ENCODE measurements around the gene PNMA8B. TPM values are rescaled to one million over a fixed set of nuclear protein-coding genes. Genes with fewer than 3 reads are reported as not detected.

Gene PNMA8B, protein sequence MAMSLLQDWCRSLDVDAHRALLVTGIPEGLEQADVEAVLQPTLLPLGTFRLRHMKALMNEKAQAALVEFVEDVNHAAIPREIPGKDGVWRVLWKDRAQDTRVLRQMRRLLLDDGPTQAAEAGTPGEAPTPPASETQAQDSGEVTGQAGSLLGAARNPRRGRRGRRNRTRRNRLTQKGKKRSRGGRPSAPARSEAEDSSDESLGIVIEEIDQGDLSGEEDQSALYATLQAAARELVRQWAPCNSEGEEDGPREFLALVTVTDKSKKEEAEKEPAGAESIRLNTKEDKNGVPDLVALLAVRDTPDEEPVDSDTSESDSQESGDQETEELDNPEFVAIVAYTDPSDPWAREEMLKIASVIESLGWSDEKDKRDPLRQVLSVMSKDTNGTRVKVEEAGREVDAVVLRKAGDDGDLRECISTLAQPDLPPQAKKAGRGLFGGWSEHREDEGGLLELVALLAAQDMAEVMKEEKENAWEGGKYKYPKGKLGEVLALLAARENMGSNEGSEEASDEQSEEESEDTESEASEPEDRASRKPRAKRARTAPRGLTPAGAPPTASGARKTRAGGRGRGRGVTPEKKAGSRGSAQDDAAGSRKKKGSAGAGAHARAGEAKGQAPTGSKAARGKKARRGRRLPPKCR
- total RNA-seq: 0.55 TPM
- long read RNA-seq, full-length matches to known transcripts: 4 of 4 reads
- long read RNA-seq, partial matches to known transcripts: 0 of 4 reads
- long read RNA-seq, other reads (novel, unspliced or antisense): 0 of 4 reads

- Histone ChIP-seq H3K27ac (replicated peaks) (peak within 1 kb of the TSS; percentile 19), H3K36me3 (no peaks in the 10 kb centered on the region), H3K27me3 (ENCODE audit: low read depth) (peaks cover 50% of the 10 kb centered on the region), H3K4me3 (peak within 1 kb of the TSS; percentile 60), H3K9me3 (replicated peaks) (no peaks in the 10 kb centered on the region), H3K4me1 (peaks cover 26% of the 10 kb centered on the region)
- TF ChIP-seq, protein P1, sequence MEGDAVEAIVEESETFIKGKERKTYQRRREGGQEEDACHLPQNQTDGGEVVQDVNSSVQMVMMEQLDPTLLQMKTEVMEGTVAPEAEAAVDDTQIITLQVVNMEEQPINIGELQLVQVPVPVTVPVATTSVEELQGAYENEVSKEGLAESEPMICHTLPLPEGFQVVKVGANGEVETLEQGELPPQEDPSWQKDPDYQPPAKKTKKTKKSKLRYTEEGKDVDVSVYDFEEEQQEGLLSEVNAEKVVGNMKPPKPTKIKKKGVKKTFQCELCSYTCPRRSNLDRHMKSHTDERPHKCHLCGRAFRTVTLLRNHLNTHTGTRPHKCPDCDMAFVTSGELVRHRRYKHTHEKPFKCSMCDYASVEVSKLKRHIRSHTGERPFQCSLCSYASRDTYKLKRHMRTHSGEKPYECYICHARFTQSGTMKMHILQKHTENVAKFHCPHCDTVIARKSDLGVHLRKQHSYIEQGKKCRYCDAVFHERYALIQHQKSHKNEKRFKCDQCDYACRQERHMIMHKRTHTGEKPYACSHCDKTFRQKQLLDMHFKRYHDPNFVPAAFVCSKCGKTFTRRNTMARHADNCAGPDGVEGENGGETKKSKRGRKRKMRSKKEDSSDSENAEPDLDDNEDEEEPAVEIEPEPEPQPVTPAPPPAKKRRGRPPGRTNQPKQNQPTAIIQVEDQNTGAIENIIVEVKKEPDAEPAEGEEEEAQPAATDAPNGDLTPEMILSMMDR (IDR thresholded peaks at IDR 0.05; ENCODE audit: borderline replicate concordance): no peak
- peak; percentile 63 for DNase-seq
- intact Hi-C loops (cut with micrococcal nuclease): no loop called here
Measured at GRCh38 chr19:46495786-46496099, at the start of gene PNMA8B. Gene PNMA8B, minus strand, starts transcription at chr19:46495867. Its CDS starts 402 bp downstream, at chr19:46495465.

DNA sequence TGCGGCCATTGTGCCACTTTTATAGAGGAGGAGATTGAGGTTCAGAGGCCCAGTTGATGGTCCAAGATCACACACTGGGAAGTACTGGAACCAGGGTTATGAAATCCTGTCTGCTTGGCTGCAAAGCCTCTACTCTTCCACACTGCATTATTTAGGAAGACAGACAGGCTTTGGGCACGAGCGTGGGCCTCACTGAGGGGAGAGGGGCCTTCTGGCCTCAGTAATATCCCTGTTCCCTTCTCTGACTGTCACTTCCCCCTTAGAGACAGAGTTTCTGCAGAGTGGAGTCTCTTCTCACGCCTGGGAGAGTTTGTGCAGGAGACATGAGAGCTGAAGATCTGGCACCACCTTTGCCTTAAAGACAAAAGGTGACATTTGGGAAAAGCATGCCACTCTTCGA lies 49.0 kb upstream of the PNMA8B start:
- intact Hi-C loops (cut with micrococcal nuclease): no loop called here
- TF ChIP-seq, protein P1 (IDR thresholded peaks at IDR 0.05; ENCODE audit: borderline replicate concordance): no peak
- Histone ChIP-seq H3K27ac (replicated peaks) (no peak overlapping the region), H3K4me1 (peaks cover 4% of the 10 kb centered on the region), H3K36me3 (no peaks in the 10 kb centered on the region), H3K9me3 (replicated peaks) (peaks cover 6% of the 10 kb centered on the region), H3K4me3 (no peak overlapping the region), H3K27me3 (ENCODE audit: low read depth) (no peaks in the 10 kb centered on the region)
- DNase-seq: no peak

- Histone ChIP-seq H3K27me3 (ENCODE audit: low read depth) (no peaks in the 10 kb centered on the region), H3K4me3 (no peak overlapping the region), H3K36me3 (no peaks in the 10 kb centered on the region), H3K9me3 (replicated peaks) (no peaks in the 10 kb centered on the region), H3K27ac (replicated peaks) (no peak overlapping the region), H3K4me1 (peaks cover 4% of the 10 kb centered on the region)
- intact Hi-C loops (cut with micrococcal nuclease): no loop called here
- TF ChIP-seq, protein P1 (IDR thresholded peaks at IDR 0.05; ENCODE audit: borderline replicate concordance): peak; percentile 93
- DNase-seq: peak; percentile 88
Measured at GRCh38 chr19:46542428-46543230, 47.0 kb upstream of the PNMA8B start.

DNA sequence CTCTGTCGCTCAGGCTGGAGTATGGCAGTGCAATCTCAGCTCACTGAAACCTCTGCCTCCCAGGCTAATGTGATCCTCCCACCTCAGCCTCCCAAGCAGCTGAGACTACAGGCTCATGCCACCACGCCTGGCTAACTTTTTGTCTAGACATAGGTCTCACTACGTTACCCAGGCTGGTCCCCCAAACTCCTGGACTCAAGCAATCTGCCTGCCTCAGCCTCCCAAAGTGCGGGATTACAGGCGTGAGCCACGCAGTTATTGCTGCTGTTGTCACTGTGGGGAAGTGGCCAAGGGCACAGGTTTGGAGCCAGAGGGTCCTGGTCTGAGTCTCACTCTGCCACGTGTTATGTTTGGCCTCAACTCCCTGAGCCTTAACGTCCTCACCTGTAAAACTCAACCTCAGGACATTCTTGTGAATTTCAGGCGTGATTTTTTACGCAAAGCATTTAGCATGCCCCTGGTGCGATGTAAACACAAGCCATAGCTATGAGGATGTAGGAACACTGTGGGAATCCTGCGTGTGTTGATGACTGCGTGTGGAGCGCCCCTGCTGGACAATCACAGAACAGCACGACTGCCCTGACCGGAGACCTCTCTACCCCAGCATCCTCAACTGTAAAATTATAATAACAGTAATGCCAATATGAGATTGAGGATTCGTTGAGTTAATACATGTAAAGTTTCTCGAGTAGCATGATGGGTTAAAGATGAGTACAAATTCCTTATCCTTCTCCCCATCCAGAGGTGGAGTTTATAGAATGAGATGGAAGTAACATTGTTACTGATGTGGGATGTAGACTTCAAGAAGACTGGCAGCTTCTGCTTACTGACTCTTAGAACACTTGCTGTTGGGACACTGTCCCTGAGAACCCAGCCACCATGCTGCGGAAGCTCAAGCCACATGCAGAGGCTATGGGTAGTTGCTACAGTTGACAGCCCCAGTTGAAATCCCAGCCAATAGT lies 41.8 kb upstream of the PNMA8B start:
- TF ChIP-seq, protein P1 (IDR thresholded peaks at IDR 0.05; ENCODE audit: borderline replicate concordance): peak; percentile 93
- Histone ChIP-seq H3K36me3 (no peaks in the 10 kb centered on the region), H3K27ac (replicated peaks) (no peak overlapping the region), H3K27me3 (ENCODE audit: low read depth) (peaks cover 11% of the 10 kb centered on the region), H3K4me1 (peaks cover 2% of the 10 kb centered on the region), H3K4me3 (no peak overlapping the region), H3K9me3 (replicated peaks) (no peaks in the 10 kb centered on the region)
- peak; percentile 62 for DNase-seq
- intact Hi-C loops (cut with micrococcal nuclease): no loop called here
